H54 (cell line): ENCODE measurements around the gene LSG1.
"Not testable (repeated sequence)": the region's sequence is repeated elsewhere in the genome, so short reads cannot be mapped to it uniquely, and the experiment has no call there.

Experiments used
- DNase-seq: peaks from one replicate; pipeline ENCODE4 v3.0.0; 2011; ENCODE audit warnings: low spot score, mixed read lengths; ENCODE audit not compliant: insufficient read length
- FAIRE-seq: peaks from 3 replicates; lab custom pipeline; 2011; peaks lifted over from hg19 to GRCh38; lab: Jason Lieb, UNC
- POLR2A ChIP-seq: IDR thresholded peaks from 2 replicates; pipeline ENCODE4 v1.6.1; 2011; ENCODE audit warnings: low read depth, mild to moderate bottlenecking, low read length

The LSG1 gene

GRCh38 chr3:194607592-194608389 lies 64.2 kb downstream of the LSG1 start:
- FAIRE-seq, result no peak
- no peak for TF ChIP-seq POLR2A
- DNase-seq, result no peak

- no peak for TF ChIP-seq POLR2A
- DNase-seq (no peak), FAIRE-seq (no peak)
Measured at GRCh38 chr3:194606941-194607340, 65.0 kb downstream of the LSG1 start.

- no peak for TF ChIP-seq POLR2A
- DNase-seq (no peak), FAIRE-seq (no peak)
Measured at GRCh38 chr3:194606163-194606562, 65.8 kb downstream of the LSG1 start.

- not testable (repeated sequence) for FAIRE-seq, DNase-seq
Measured at GRCh38 chr3:194605314-194605713, 66.7 kb downstream of the LSG1 start.

- FAIRE-seq (no peak), DNase-seq (no peak)
- no peak for TF ChIP-seq POLR2A
Measured at GRCh38 chr3:194604837-194605236, 67.2 kb downstream of the LSG1 start.

GRCh38 chr3:194604126-194604525 lies 67.9 kb downstream of the LSG1 start:
- no peak for FAIRE-seq
- no peak for TF ChIP-seq POLR2A

GRCh38 chr3:194602669-194603171 lies 69.3 kb downstream of the LSG1 start:
- FAIRE-seq, result no peak
- no peak for TF ChIP-seq POLR2A
- DNase-seq, result no peak

More at GRCh38 chr3:194604126-194604525, 67.9 kb downstream of the LSG1 start:
- no peak for DNase-seq

- TF ChIP-seq POLR2A, result no peak
- DNase-seq (peak; percentile 95), FAIRE-seq (peak; percentile 92)
Measured at GRCh38 chr3:194598771-194599557, 73.0 kb downstream of the LSG1 start.

GRCh38 chr3:194596906-194597305 lies 75.1 kb downstream of the LSG1 start:
- no peak for TF ChIP-seq POLR2A
- FAIRE-seq (no peak), DNase-seq (no peak)

GRCh38 chr3:194592798-194593752 lies 78.9 kb downstream of the LSG1 start:
- TF ChIP-seq POLR2A, result no peak
- peak; percentile 95 for FAIRE-seq

More at GRCh38 chr3:194592798-194593752, 78.9 kb downstream of the LSG1 start:
- peak; percentile 92 for DNase-seq
